ENCODE measurements around the gene SLC15A4. TPM values are rescaled to one million over a fixed set of nuclear protein-coding genes. Genes with fewer than 3 reads are reported as not detected.
"Not testable (repeated sequence)": the region's sequence is repeated elsewhere in the genome, so short reads cannot be mapped to it uniquely, and the experiment has no call there.

Gene SLC15A4
- total RNA-seq, 1 experiment from 2014 or later: 51.6 TPM

DNA sequence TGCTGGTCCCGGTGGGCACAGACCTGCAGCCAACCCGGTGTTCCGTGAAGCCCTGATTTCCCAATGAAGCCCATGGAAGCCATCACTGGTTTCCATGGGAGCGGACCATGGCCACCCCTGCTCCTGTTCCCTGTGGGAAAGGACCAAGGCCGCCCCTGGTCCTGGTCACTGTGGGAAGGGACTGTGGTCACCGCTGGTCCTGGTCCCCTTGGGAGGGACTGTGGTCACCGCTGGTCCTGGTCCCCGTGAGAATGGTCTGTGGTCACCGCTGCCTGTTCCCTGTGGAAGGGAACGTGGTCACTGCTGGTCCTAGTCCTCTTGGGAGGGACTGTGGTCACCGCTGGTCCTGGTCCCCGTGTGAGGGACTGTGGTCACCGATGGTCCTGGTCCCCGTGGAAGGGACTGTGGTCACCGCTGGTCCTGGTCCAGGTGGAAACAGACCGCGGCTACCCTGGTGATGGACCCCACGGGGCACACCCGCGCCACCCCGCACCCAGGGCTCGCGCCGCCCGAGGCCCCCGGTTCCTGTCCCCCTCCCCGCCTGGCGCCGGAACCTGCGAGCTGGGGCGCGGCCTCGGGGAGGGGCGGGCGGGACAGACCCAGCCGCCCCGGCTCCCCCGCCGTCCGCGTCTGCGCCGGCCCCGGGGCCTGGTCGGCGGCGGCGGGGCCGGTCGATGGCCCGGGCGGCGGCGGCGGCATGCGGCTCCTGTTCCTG is 29.3 kb upstream of the SLC15A4 start, which contains the start of gene GLT1D1:
GLT1D1 (plus strand) TSS at position 594 of the 715 bp plus-strand sequence; CDS start at position 698, 104 bp downstream.
- no peaks in the 10 kb centered on the region for H3K9me3 ChIP-seq (replicated peaks)
- no peak for DNase-seq (ENCODE audit: low read depth in 1 of 2, low spot score in 2 of 2)
- H3K4me1 ChIP-seq (replicated peaks): no peaks in the 10 kb centered on the region
- H3K27me3 ChIP-seq (replicated peaks): no peaks in the 10 kb centered on the region
- H3K4me3 ChIP-seq: no peak within 1 kb of the TSS
- H3K27ac ChIP-seq: no peak within 1 kb of the TSS
- no peaks in the 10 kb centered on the region for H3K36me3 ChIP-seq

- DNase-seq (ENCODE audit: low read depth in 1 of 2, low spot score in 2 of 2): no peak
- Histone ChIP-seq H3K36me3 (no peaks in the 10 kb centered on the region), H3K4me1 (replicated peaks) (no peaks in the 10 kb centered on the region), H3K4me3 (no peak overlapping the region), H3K27ac (no peak overlapping the region), H3K9me3 (replicated peaks) (no peaks in the 10 kb centered on the region), H3K27me3 (replicated peaks) (no peaks in the 10 kb centered on the region)
These were observed 28.4 kb upstream of the SLC15A4 start for GRCh38 chr12:128852026-128852698.

DNA sequence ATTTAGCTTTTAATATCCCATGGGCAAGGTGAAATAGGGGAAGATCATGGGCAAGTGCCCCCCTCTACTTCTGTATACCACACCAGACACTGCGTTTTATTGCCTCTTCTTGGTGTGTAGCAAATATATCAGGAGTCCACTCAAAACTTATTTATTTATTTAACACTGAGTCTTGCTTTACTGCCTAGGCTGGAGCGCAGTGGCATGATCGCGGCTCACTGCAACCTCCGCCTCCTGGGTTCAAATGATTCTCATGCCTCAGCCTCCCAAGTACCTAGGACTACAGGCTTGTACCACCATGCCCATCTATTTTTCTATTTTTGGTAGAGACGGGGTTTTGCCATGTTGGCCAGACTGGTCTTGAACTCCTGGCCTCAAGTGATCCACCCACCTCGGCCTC is 27.7 kb upstream of the SLC15A4 start:
- not testable (repeated sequence) for H3K4me1 ChIP-seq (replicated peaks); H3K9me3 ChIP-seq (replicated peaks); H3K4me3 ChIP-seq; H3K36me3 ChIP-seq; H3K27ac ChIP-seq; H3K27me3 ChIP-seq (replicated peaks); DNase-seq (ENCODE audit: low read depth in 1 of 2, low spot score in 2 of 2)

- Histone ChIP-seq H3K9me3 (replicated peaks) (no peaks in the 10 kb centered on the region), H3K27ac (no peak overlapping the region), H3K4me3 (no peak overlapping the region), H3K27me3 (replicated peaks) (no peaks in the 10 kb centered on the region), H3K36me3 (no peaks in the 10 kb centered on the region), H3K4me1 (replicated peaks) (no peaks in the 10 kb centered on the region)
- DNase-seq (ENCODE audit: low read depth in 1 of 2, low spot score in 2 of 2): no peak
These were observed 26.6 kb upstream of the SLC15A4 start for GRCh38 chr12:128850400-128850799.

DNA sequence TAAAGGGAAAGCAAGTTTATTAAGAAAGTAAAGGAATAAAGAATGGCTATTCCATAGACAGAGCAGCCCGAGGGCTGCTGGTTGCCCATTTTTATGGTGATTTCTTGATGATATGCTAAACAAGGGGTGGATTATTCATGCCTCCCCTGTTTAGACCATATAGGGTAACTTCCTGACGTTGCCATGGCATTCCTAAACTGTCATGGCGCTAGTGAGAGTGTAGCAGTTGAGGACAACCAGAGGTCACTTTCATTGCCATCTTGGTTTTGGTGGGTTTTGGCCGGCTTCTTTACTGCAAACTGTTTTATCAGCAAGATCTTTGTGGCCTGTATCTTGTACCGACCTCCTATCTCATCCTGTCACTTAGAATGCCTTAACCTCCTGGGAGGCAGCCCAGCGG is 26.0 kb upstream of the SLC15A4 start:
- H3K27ac ChIP-seq; H3K9me3 ChIP-seq (replicated peaks); H3K36me3 ChIP-seq; H3K4me1 ChIP-seq (replicated peaks); H3K27me3 ChIP-seq (replicated peaks); H3K4me3 ChIP-seq; DNase-seq (ENCODE audit: low read depth in 1 of 2, low spot score in 2 of 2): not testable (repeated sequence)

DNA sequence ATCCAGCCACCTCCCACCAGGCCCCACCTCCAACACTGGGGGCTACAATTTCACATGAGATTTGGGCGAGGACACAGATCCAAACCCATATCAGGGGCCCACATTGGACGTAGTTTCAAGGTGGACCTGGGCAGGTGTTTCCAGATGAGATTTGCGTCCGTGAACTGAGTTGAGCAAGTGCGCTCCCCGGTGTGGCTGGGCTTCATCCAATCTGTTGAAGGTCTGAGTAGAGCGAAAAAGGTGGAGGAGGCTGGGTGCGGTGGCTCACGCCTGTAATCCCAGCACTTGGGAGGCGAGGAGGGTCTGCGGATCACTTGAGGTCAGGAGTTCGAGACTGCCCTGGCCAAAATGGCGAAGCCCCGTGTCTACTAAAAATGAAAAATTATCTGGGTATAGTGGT is 24.6 kb upstream of the SLC15A4 start:
- no peak overlapping the region for H3K4me3 ChIP-seq
- no peaks in the 10 kb centered on the region for H3K27me3 ChIP-seq (replicated peaks)
- no peaks in the 10 kb centered on the region for H3K36me3 ChIP-seq
- H3K4me1 ChIP-seq (replicated peaks): no peaks in the 10 kb centered on the region
- no peak overlapping the region for H3K27ac ChIP-seq
- DNase-seq (ENCODE audit: low read depth in 1 of 2, low spot score in 2 of 2): no peak
- H3K9me3 ChIP-seq (replicated peaks): no peaks in the 10 kb centered on the region

DNA sequence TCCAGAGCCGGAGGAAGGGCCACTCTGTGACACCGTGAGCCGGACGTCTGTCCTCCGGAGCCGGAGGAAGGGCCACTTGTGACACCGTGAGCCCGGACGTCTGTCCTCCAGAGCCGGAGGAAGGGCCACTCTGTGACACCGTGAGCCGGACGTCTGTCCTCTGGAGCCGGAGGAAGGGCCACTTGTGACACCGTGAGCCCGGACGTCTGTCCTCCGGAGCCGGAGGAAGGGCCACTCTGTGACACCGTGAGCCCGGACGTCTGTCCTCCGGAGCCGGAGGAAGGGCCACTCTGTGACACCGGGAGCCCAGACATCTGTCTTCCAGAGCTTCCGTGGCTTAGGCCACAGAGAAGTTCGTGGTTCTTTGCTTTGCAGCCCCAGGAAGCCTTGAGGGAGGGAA is 22.9 kb upstream of the SLC15A4 start:
- H3K36me3 ChIP-seq; H3K4me1 ChIP-seq (replicated peaks); H3K27me3 ChIP-seq (replicated peaks); DNase-seq (ENCODE audit: low read depth in 1 of 2, low spot score in 2 of 2); H3K4me3 ChIP-seq; H3K9me3 ChIP-seq (replicated peaks); H3K27ac ChIP-seq: not testable (repeated sequence)

GRCh38 chr12:128844031-128844635 is 20.4 kb upstream of the SLC15A4 start:
- Histone ChIP-seq H3K4me3 (no peak overlapping the region), H3K27ac (no peak overlapping the region)

GRCh38 chr12:128843538-128843937 is 19.8 kb upstream of the SLC15A4 start:
- H3K4me3 ChIP-seq: no peak overlapping the region
- H3K36me3 ChIP-seq: no peaks in the 10 kb centered on the region
- H3K27me3 ChIP-seq (replicated peaks): no peaks in the 10 kb centered on the region
- no peaks in the 10 kb centered on the region for H3K9me3 ChIP-seq (replicated peaks)
- no peak for DNase-seq (ENCODE audit: low read depth in 1 of 2, low spot score in 2 of 2)
- H3K27ac ChIP-seq: no peak overlapping the region
- no peaks in the 10 kb centered on the region for H3K4me1 ChIP-seq (replicated peaks)

More at GRCh38 chr12:128844031-128844635, 20.4 kb upstream of the SLC15A4 start:
- no peaks in the 10 kb centered on the region for H3K9me3 ChIP-seq (replicated peaks)
- H3K4me1 ChIP-seq (replicated peaks): no peaks in the 10 kb centered on the region
- DNase-seq (ENCODE audit: low read depth in 1 of 2, low spot score in 2 of 2): no peak
- H3K27me3 ChIP-seq (replicated peaks): no peaks in the 10 kb centered on the region
- H3K36me3 ChIP-seq: no peaks in the 10 kb centered on the region

DNA sequence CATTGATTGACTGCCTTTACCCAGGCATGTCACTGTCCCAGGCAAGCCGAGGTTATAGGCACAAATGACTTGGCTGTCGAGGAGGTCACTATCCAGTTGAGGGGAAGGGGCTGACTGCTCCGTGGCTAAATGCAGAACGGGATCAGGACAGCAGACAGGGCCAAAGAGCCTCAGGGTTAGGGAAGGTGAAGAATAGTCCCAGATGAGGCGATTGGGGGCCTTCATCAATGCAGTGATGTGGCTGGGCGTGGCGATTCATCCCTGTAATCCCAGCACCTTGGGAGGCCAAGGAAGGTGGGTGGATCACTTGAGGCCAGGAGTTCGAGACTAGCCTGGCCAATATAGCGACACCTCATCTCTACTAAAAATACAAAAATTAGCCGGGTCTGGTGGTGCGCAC is 18.8 kb upstream of the SLC15A4 start:
- H3K27ac ChIP-seq: no peak overlapping the region
- H3K4me3 ChIP-seq: no peak overlapping the region
- DNase-seq (ENCODE audit: low read depth in 1 of 2, low spot score in 2 of 2): no peak
- H3K9me3 ChIP-seq (replicated peaks): no peaks in the 10 kb centered on the region
- no peaks in the 10 kb centered on the region for H3K27me3 ChIP-seq (replicated peaks)
- H3K4me1 ChIP-seq (replicated peaks): no peaks in the 10 kb centered on the region
- no peaks in the 10 kb centered on the region for H3K36me3 ChIP-seq

GRCh38 chr12:128840862-128841468 is 17.2 kb upstream of the SLC15A4 start:
- H3K36me3 ChIP-seq: no peaks in the 10 kb centered on the region
- no peaks in the 10 kb centered on the region for H3K27me3 ChIP-seq (replicated peaks)
- H3K4me3 ChIP-seq: no peak overlapping the region
- H3K4me1 ChIP-seq (replicated peaks): no peaks in the 10 kb centered on the region
- H3K27ac ChIP-seq: no peak overlapping the region
- no peaks in the 10 kb centered on the region for H3K9me3 ChIP-seq (replicated peaks)
- DNase-seq (ENCODE audit: low read depth in 1 of 2, low spot score in 2 of 2): no peak

- H3K27ac ChIP-seq; DNase-seq (ENCODE audit: low read depth in 1 of 2, low spot score in 2 of 2): not testable (repeated sequence)
These were observed 16.1 kb upstream of the SLC15A4 start for GRCh38 chr12:128839885-128840284.

DNA sequence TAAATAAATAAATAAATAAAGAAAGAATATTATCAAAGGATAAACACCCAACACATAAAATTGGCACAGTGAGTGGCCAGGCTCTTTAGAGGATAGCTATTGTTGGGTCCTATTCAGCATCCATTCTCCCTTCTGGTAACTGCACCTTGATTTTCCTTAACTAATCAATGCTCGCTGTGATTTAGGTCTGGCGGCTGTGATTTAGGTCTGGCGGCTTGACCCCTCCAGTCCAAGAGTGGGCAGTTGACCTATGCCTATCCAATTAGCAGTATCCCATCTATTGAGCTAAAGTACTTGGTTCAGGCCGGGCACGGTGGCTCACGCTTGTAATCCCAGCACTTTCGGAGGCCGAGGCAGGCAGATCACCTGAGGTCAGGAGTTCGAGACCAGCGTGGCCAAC is 9.7 kb upstream of the SLC15A4 start:
- DNase-seq (ENCODE audit: low read depth in 1 of 2, low spot score in 2 of 2): no peak
- H3K27me3 ChIP-seq (replicated peaks): no peaks in the 10 kb centered on the region
- no peak overlapping the region for H3K4me3 ChIP-seq
- no peaks in the 10 kb centered on the region for H3K36me3 ChIP-seq
- no peak overlapping the region for H3K27ac ChIP-seq
- H3K4me1 ChIP-seq (replicated peaks): no peaks in the 10 kb centered on the region
- no peaks in the 10 kb centered on the region for H3K9me3 ChIP-seq (replicated peaks)

More at GRCh38 chr12:128839885-128840284, 16.1 kb upstream of the SLC15A4 start:
- not testable (repeated sequence) for H3K9me3 ChIP-seq (replicated peaks); H3K4me1 ChIP-seq (replicated peaks); H3K36me3 ChIP-seq; H3K4me3 ChIP-seq; H3K27me3 ChIP-seq (replicated peaks)

DNA sequence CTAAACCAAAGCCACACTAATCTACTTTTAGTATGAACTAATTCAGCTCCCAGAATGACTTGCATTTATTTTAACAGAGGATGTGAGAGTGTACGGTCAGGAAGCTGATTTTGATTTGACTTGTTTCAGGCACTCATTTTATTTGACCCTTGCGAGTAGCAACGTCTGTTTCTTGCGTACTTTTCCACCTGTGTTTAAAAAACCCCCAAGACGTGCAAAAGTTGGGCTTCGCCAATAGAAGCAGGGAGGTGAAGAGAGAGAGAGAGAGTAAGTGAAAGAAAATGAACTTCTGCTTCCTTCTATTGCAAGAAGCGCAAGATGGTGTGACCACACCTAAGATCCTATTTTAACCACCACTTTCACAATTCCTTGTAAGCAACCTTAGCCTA is 6.7 kb upstream of the SLC15A4 start:
- H3K27me3 ChIP-seq (replicated peaks): no peaks in the 10 kb centered on the region
- H3K27ac ChIP-seq: no peak overlapping the region

More for the DNA sequence above, 6.7 kb upstream of the SLC15A4 start:
- Histone ChIP-seq H3K4me3 (no peak overlapping the region), H3K9me3 (replicated peaks) (no peaks in the 10 kb centered on the region), H3K4me1 (replicated peaks) (no peaks in the 10 kb centered on the region), H3K36me3 (no peaks in the 10 kb centered on the region)
- no peak for DNase-seq (ENCODE audit: low read depth in 1 of 2, low spot score in 2 of 2)

Measured in SJSA1 (cell line).